Heart right ventricle (tissue), 16 donors: ENCODE results near the gene TRNAU1AP. TPM values are rescaled to one million over a fixed set of nuclear protein-coding genes. Genes with fewer than 3 reads are reported as not detected.
"Not testable (repeated sequence)": the region's sequence is repeated elsewhere in the genome, so short reads cannot be mapped to it uniquely, and the experiment has no call there.

Experiments used
- ATAC-seq, 8 donors: fragments of 200-7000 bp; cut with Tn5 transposase; one replicate each; pipeline ENCODE4 v1.9.1; 2020; ENCODE audit warnings: mild to moderate bottlenecking in 8 of 8, moderate library complexity in 8 of 8, moderate number of reproducible peaks in 1 of 8
- DNase-seq, 2 donors: peaks; one replicate each; pipeline ENCODE4 v3.0.0-alpha.2; 2020
- H3K27ac ChIP-seq, 10 donors: fragments of 200-600 bp; sonication (generic) in 2 of 10; one replicate each; pipeline versions ENCODE4 v1.5.0 to v1.8.0; 2020 to 2022; ENCODE audit warnings: mild to moderate bottlenecking in 3 of 10
- H3K27me3 ChIP-seq, 7 donors: fragments of 200-600 bp; one replicate each; pipeline ENCODE4 v1.8.0; 2021 to 2022; ENCODE audit warnings: mild to moderate bottlenecking in 2 of 7
- H3K36me3 ChIP-seq, 9 donors: fragments of 200-600 bp; sonication (generic) in 1 of 9; one replicate each; pipeline versions ENCODE4 v1.5.0 to v1.8.0; 2020 to 2022; ENCODE audit warnings: mild to moderate bottlenecking in 2 of 9
- H3K4me1 ChIP-seq, 9 donors: fragments of 200-600 bp; sonication (generic) in 1 of 9; one replicate each; pipeline versions ENCODE4 v1.5.0 to v1.8.0; 2020 to 2022; ENCODE audit warnings: mild to moderate bottlenecking in 4 of 9
- H3K4me3 ChIP-seq, 10 donors: fragments of 200-600 bp; sonication (generic) in 2 of 10; one replicate each; pipeline versions ENCODE4 v1.5.0 to v1.8.0; 2020 to 2022; ENCODE audit warnings: mild to moderate bottlenecking in 7 of 10, moderate library complexity in 2 of 10
- H3K9me3 ChIP-seq, 11 donors: fragments of 200-600 bp in 10 of 11; sonication (generic) in 2 of 11; one replicate each; pipeline versions ENCODE4 v1.5.0 to v1.8.0; 2013 to 2022; ENCODE audit warnings: mild to moderate bottlenecking in 2 of 11, control low read depth in 1 of 11, moderate library complexity in 1 of 11
- CTCF ChIP-seq, 9 donors: fragments of 200-600 bp; sonication (generic) in 2 of 9; IDR thresholded peaks; one replicate each; pipeline versions ENCODE4 v1.5.0 to v1.8.0; 2021 to 2022; ENCODE audit warnings: antibody characterized with exemption in 9 of 9, mild to moderate bottlenecking in 5 of 9, moderate library complexity in 1 of 9
- WGBS, 2 donors: extraction: QIAGEN DNeasy Blood & Tissue Kit; methylation state at CpG; one replicate each; pipeline ENCODE4 v1.1.7; 2013; ENCODE audit warnings: inconsistent platforms in 1 of 2; 5-methylcytosine and 5-hydroxymethylcytosine counted together
- intact Hi-C, 10 donors: fragments of 100-400 bp; cut with DNase I; formaldehyde crosslinking; loops; one replicate each; pipeline versions ENCODE4 v1.11.1 to v1.14.2; 2022
- polyA plus RNA-seq, 2 donors: library from polyadenylated mRNA; stranded (reverse); fragments of 200-250 nt; gene quantifications; one replicate each; pipeline ENCODE4 v1.2.3, GENCODE V29; 2013
- total RNA-seq, 10 donors: library from RNA; stranded (reverse); fragmentation: NEBNext Ultra II Directional in 3 of 10; extraction: Animal tissue kit (Norgen Biotek cat#: 25700) in 3 of 10; gene quantifications; one replicate each; pipeline versions ENCODE4 v1.2.1 to v1.2.4, GENCODE V29; 2021 to 2023
- donor health status: Arrhythmogenic right ventricular cardiomyopathy.
- donor health status: ischemic (EF 13 %, LVEDD 7.1; RV severe dilation, severe dysfunction).
- donor health status: healthy with polysubstance abuse.
- donor health status: DM: no; HTN: yes; CAD: no.
- donor health status: DM: no; HTN: no; CAD: no.
- donor health status: ischemic (EF 25% LVEDD 6.9; RV normal size, moderate dysfunction).
- donor health status: ischemic (EF 25% LVEDD 5.7; RV mildly dilated, moderate dysfunction).
- donor health status: healthy.
- donor health status: DM: yes; HTN: yes; CAD: no.
- donor health status: Ischemic cardiomyopathy.
- donor health status: ischemic (EF 35%, LVEDD 5.7; RV mildly dilated, moderate dysfunction).
- donor health status: nonischemic (EF 11% LVEDD 7.7; RV severe dilation, severe dysfunction).
- donor health status: DM: yes; HTN: yes; CAD: no.
- donor health status: PGD.
- donor health status: ischemic (EF 29% LVEDD 5.4; RV normal size, mild dysfunction).
- donor health status: nonischemic (EF 23%, LVEDD 6.1; RV moderate dilation, normal function).

The TRNAU1AP gene
- total and polyA plus RNA-seq, 12 donors: 13.1 to 21.4 (median 16.5) TPM

GRCh38 chr1:28518000-28518744 lies 34.7 kb upstream of the TRNAU1AP start:
- Histone ChIP-seq H3K9me3 (no peaks in the 10 kb centered on the region), H3K4me3 (peak overlapping the region; percentile 19 to 84 (median 67)), H3K27ac (peak overlapping the region in 9 of 10 donors; percentile 56 to 92 (median 80)), H3K4me1 (peaks cover 2 to 21% (median 13%) of the 10 kb centered on the region in 9 donors), H3K36me3 (peaks cover 0 to 27% (median 9%) of the 10 kb centered on the region in 9 donors), H3K27me3 (no peaks in the 10 kb centered on the region)
- ATAC-seq (peak; percentile 91 to 96 (median 95)), DNase-seq (peak; percentile 88 to 92)
- WGBS, 2 donors: 1% methylated on average over 78 to 92 of the region's 92 CpGs
- intact Hi-C loops: loop anchor here (1.0 to 10.0 kb wide), 11 partner anchors 34 to 359 kb away; partner anchors contain the start of genes TRNAU1AP (in 2 of the 10) and RAB42 (in 1 of the 10)
- TF ChIP-seq CTCF (IDR thresholded peaks at IDR 0.05): peak; percentile 91 to 100 (median 99)

GRCh38 chr1:28518745-28519341 lies 34.0 kb upstream of the TRNAU1AP start:
- intact Hi-C loops: loop anchor here (1.0 to 10.0 kb wide), 11 partner anchors 33 to 358 kb away; partner anchors contain the start of genes TRNAU1AP (in 2 of the 10) and RAB42 (in 1 of the 10)
- Histone ChIP-seq H3K4me1 (peaks cover 2 to 17% (median 13%) of the 10 kb centered on the region in 9 donors), H3K27me3 (no peaks in the 10 kb centered on the region), H3K36me3 (peaks cover 0 to 21% (median 2%) of the 10 kb centered on the region in 9 donors), H3K4me3 (peak overlapping the region; percentile 19 to 84 (median 67)), H3K9me3 (no peaks in the 10 kb centered on the region), H3K27ac (peak overlapping the region in 6 of 10 donors; percentile 56 to 92 (median 83))
- TF ChIP-seq CTCF (IDR thresholded peaks at IDR 0.05): no peak
- WGBS, 2 donors: 9 to 11% methylated on average over 21 of the region's 21 CpGs
- DNase-seq: no peak
- no peak for ATAC-seq

GRCh38 chr1:28519946-28520725 lies 32.7 kb upstream of the TRNAU1AP start:
- intact Hi-C loops: loop anchor here (1.0 to 10.0 kb wide), 11 partner anchors 32 to 357 kb away; partner anchors contain the start of genes TRNAU1AP (in 2 of the 10) and RAB42 (in 1 of the 10)
- DNase-seq (no peak), ATAC-seq (no peak)
- Histone ChIP-seq H3K27ac (no peak overlapping the region), H3K9me3 (no peaks in the 10 kb centered on the region), H3K36me3 (peaks cover 0 to 8% (median 0%) of the 10 kb centered on the region in 9 donors), H3K4me3 (no peak overlapping the region), H3K27me3 (no peaks in the 10 kb centered on the region), H3K4me1 (peaks cover 2 to 17% (median 13%) of the 10 kb centered on the region in 9 donors)
- no peak for TF ChIP-seq CTCF (IDR thresholded peaks at IDR 0.05)
- whole genome bisulfite sequencing, 2 donors: 89 to 93% methylated on average over 10 of the region's 10 CpGs

GRCh38 chr1:28520796-28521195 lies 32.1 kb upstream of the TRNAU1AP start:
- not testable (repeated sequence) for ATAC-seq, H3K4me3 ChIP-seq, H3K9me3 ChIP-seq, H3K36me3 ChIP-seq, H3K27ac ChIP-seq, DNase-seq, H3K27me3 ChIP-seq
- 95 to 96% methylated on average over 12 of the region's 12 CpGs for WGBS, 2 donors
- H3K4me1 ChIP-seq: peaks cover 2 to 17% (median 13%) of the 10 kb centered on the region in 9 donors
- intact Hi-C loops: loop anchor here in 2 of 10 donors (5.0 kb wide), 1 partner anchor 82 kb away; no protein-coding TSS in a partner anchor
